Loucy (cell line): ENCODE results near the gene KLF2.
"Not testable (repeated sequence)": the region's sequence is repeated elsewhere in the genome, so short reads cannot be mapped to it uniquely, and the experiment has no call there.

Experiments
- EZH2phosphoT487 ChIP-seq: fragments of 200-600 bp; IDR thresholded peaks from 2 replicates; pipeline ENCODE4 v1.6.1; 2018; ENCODE audit warnings: antibody characterized with exemption, mild to moderate bottlenecking, moderate library complexity, borderline replicate concordance
- TF ChIP-seq, protein P1 (sequence below): fragments of 200-600 bp; sonication (generic); conservative IDR thresholded peaks from 2 replicates; pipeline ENCODE4 v1.5.1; 2014; ENCODE audit warnings: mild to moderate bottlenecking, antibody characterized with exemption, low read length

DNA sequence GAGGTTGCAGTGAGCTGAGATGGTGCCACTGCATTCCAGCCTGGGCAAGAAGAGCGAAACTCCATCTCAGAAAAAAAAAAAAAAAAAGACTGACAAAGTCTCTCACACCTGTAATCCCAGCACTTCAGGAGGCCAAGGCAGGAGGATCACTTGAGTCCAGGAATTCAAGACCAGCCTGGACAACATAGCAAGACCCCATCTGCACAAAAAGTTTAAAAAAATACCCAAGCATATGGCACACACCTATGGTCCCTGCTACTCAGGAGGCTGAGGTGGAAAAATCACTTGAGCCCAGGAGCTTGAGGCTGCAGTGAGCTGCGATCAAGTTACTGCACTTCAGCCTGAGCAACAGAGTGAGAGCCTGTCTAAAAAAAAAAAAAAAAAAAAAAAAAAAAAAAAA, 20.1 kb upstream of the KLF2 start:
- TF ChIP-seq, protein P1, sequence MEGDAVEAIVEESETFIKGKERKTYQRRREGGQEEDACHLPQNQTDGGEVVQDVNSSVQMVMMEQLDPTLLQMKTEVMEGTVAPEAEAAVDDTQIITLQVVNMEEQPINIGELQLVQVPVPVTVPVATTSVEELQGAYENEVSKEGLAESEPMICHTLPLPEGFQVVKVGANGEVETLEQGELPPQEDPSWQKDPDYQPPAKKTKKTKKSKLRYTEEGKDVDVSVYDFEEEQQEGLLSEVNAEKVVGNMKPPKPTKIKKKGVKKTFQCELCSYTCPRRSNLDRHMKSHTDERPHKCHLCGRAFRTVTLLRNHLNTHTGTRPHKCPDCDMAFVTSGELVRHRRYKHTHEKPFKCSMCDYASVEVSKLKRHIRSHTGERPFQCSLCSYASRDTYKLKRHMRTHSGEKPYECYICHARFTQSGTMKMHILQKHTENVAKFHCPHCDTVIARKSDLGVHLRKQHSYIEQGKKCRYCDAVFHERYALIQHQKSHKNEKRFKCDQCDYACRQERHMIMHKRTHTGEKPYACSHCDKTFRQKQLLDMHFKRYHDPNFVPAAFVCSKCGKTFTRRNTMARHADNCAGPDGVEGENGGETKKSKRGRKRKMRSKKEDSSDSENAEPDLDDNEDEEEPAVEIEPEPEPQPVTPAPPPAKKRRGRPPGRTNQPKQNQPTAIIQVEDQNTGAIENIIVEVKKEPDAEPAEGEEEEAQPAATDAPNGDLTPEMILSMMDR: not testable (repeated sequence)
- not testable (repeated sequence) for TF ChIP-seq EZH2phosphoT487
